Parathyroid adenoma (tissue), 2 donors: ENCODE measurements around the gene SET.

Experiments used
- H2AFZ ChIP-seq: fragments of 300-600 bp; sonication (generic); one replicate; pipeline ENCODE4 v1.7.0; 2017; ENCODE audit warnings: antibody characterized with exemption, mild to moderate bottlenecking
- H3K27ac ChIP-seq: fragments of 300-600 bp; sonication (generic); one replicate; pipeline ENCODE4 v1.7.0; 2017
- H3K27me3 ChIP-seq: fragments of 300-600 bp; sonication (generic); one replicate; pipeline ENCODE4 v1.7.0; 2017; ENCODE audit warnings: low read length; ENCODE audit not compliant: control insufficient read depth, insufficient read depth
- H3K36me3 ChIP-seq: fragments of 300-600 bp; sonication (generic); one replicate; pipeline ENCODE4 v1.7.0; 2017; ENCODE audit warnings: low read length; ENCODE audit not compliant: control insufficient read depth, insufficient read depth
- H3K4me1 ChIP-seq: fragments of 300-600 bp; sonication (generic); one replicate; pipeline ENCODE4 v1.7.0; 2017; ENCODE audit warnings: control low read depth
- H3K4me2 ChIP-seq: fragments of 300-600 bp; sonication (generic); one replicate; pipeline ENCODE4 v1.7.0; 2017; ENCODE audit warnings: low read length
- H3K4me3 ChIP-seq: fragments of 300-600 bp; sonication (generic); one replicate; pipeline ENCODE4 v1.7.0; 2017; ENCODE audit warnings: low read depth, low read length
- H3K79me2 ChIP-seq: fragments of 300-600 bp; sonication (generic); one replicate; pipeline ENCODE4 v1.7.0; 2017; ENCODE audit warnings: control low read depth
- H3K9ac ChIP-seq: fragments of 300-600 bp; sonication (generic); one replicate; pipeline ENCODE4 v1.7.0; 2017; ENCODE audit warnings: mild to moderate bottlenecking
- H3K9me3 ChIP-seq: fragments of 300-600 bp; sonication (generic); one replicate; pipeline ENCODE4 v1.7.0; 2017; ENCODE audit warnings: low read length; ENCODE audit not compliant: control insufficient read depth
- CTCF ChIP-seq: fragments of 300-600 bp; sonication (generic); IDR thresholded peaks from one replicate; pipeline ENCODE4 v1.7.0; 2017; ENCODE audit warnings: antibody characterized with exemption, mild to moderate bottlenecking
- donor health status: primary hyperparathyroidism.

The SET gene

DNA sequence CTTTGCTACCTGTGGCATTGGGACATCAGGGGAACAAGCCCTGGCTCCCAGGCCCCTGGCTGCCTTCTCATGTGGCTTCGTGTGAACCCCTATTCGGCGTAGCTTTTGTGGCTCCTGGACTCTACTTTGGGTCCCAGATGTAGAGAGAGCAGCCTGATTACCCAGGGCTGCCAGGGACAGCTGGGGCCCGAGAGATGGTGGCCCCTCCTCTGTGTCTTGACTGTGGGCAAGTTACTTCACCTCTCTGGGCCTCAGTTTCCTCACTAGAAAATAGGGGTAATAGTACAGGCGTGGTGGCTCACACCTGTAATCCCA lies 15.3 kb downstream of the SET start:
- no peak overlapping the region for H3K9ac ChIP-seq

DNA sequence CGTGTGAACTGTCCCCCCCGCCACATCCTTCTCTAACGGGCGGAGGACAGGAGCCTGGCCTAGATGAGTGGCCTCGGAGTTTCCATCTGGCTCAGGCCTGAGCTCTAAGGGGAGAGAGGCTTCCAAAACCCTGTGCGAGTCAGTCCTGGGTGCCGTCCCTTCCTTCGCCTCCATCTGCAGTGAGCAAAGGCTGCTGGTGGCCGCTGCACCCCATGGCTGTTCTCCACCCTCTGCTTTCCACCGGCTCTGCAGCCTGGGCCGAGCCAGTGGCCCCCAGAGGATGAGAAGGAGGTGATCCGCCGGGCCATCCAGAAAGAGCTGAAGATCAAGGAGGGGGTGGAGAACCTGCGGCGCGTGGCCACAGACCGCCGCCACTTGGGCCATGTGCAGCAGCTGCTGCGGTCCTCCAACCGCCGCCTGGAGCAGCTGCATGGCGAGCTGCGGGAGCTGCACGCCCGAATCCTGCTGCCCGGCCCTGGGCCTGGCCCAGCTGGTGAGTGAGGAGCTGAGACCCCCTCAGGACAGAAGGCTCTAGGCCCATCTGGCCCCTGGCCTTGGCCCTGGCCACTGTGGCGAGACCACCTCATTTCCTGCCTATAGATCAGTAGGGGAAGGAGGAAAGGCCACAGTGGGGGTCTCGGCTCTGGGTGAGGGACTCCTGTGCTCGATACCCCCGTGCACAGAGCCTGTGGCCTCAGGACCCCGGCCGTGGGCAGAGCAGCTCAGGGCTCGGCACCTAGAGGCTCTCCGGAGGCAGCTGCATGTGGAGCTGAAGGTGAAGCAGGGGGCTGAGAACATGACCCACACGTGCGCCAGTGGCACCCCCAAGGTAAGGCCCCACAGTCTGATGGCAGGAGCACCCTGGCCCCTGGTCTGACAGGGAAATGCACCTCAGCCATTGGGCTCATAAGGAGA lies 16.3 kb downstream of the SET start:
- no peak overlapping the region for H3K4me3 ChIP-seq
- no peak overlapping the region for H3K4me2 ChIP-seq
- no peak overlapping the region for H3K27ac ChIP-seq
- no peaks in the 10 kb centered on the region for H3K79me2 ChIP-seq
- no peaks in the 10 kb centered on the region for H3K36me3 ChIP-seq
- H2AFZ ChIP-seq, result no peak overlapping the region
- H3K4me1 ChIP-seq, result no peaks in the 10 kb centered on the region
- H3K27me3 ChIP-seq, result no peaks in the 10 kb centered on the region
- H3K9ac ChIP-seq, result no peak overlapping the region
- no peak for TF ChIP-seq CTCF
- no peaks in the 10 kb centered on the region for H3K9me3 ChIP-seq

More for the DNA sequence above, 15.3 kb downstream of the SET start:
- H3K27ac ChIP-seq, result peak overlapping the region; percentile 57
- H2AFZ ChIP-seq, result no peak overlapping the region
- TF ChIP-seq CTCF, result no peak
- H3K36me3 ChIP-seq, result no peaks in the 10 kb centered on the region
- H3K79me2 ChIP-seq, result no peaks in the 10 kb centered on the region
- H3K4me2 ChIP-seq, result no peak overlapping the region
- no peaks in the 10 kb centered on the region for H3K9me3 ChIP-seq
- H3K4me3 ChIP-seq, result no peak overlapping the region
- H3K4me1 ChIP-seq, result no peaks in the 10 kb centered on the region
- H3K27me3 ChIP-seq, result no peaks in the 10 kb centered on the region

DNA sequence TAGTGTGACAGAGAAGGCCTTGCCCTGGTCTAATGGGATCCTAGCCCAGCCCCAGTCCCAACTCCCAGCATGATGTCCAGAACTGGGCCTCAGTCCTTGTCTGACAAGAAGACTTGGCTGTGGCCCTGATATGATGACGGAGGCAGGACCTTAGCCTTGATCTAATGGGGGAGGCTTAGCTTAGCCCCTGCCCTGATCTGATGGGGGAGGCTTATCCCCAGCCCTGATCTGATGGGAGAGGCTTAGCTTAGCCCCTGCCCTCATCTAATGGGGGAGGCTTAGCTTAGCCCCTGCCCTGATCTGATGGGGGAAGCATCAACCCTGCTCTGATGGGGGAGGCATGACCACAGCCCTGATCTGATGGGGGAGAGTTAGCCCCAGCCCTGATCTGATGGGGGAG lies 17.0 kb downstream of the SET start:
- H3K36me3 ChIP-seq, result no peaks in the 10 kb centered on the region
- H3K79me2 ChIP-seq, result no peaks in the 10 kb centered on the region
- no peak overlapping the region for H2AFZ ChIP-seq
- no peak overlapping the region for H3K4me3 ChIP-seq
- TF ChIP-seq CTCF, result no peak
- H3K4me1 ChIP-seq, result no peaks in the 10 kb centered on the region
- no peaks in the 10 kb centered on the region for H3K27me3 ChIP-seq
- H3K4me2 ChIP-seq, result no peak overlapping the region
- H3K27ac ChIP-seq, result no peak overlapping the region
- no peak overlapping the region for H3K9ac ChIP-seq
- no peaks in the 10 kb centered on the region for H3K9me3 ChIP-seq

GRCh38 chr9:128706671-128707381 lies 17.8 kb downstream of the SET start:
- no peak for TF ChIP-seq CTCF
- Histone ChIP-seq H3K27me3 (no peaks in the 10 kb centered on the region), H3K4me2 (no peak overlapping the region), H3K9me3 (no peaks in the 10 kb centered on the region), H3K9ac (no peak overlapping the region), H2AFZ (no peak overlapping the region), H3K36me3 (no peaks in the 10 kb centered on the region), H3K79me2 (no peaks in the 10 kb centered on the region), H3K27ac (no peak overlapping the region), H3K4me3 (no peak overlapping the region), H3K4me1 (no peaks in the 10 kb centered on the region)
